K562 (cell line): ENCODE data around the gene RPS6KA4. TPM values are rescaled to one million over a fixed set of nuclear protein-coding genes. Genes with fewer than 3 reads are reported as not detected.

Experiments used
- ATAC-seq: fragments of 200-7000 bp; cut with Tn5 transposase; 3 replicates; pipeline ENCODE4 v1.9.1; 2020; ENCODE audit warnings: moderate library complexity
- BruUV-seq: library from RNA; stranded (reverse); fragments of 400-500 nt; replicated peaks from 2 replicates; lab custom pipeline; 2021; lab: Mats Ljungman, UMichigan
- CTCF ChIA-PET: fragments of 300-600 bp; formaldehyde crosslinking; extraction: SDS; loops from one replicate; lab custom pipeline; 2021; ENCODE audit warnings: low intra/inter-chr PET ratio; lab: Yijun Ruan, JAX
- POLR2A ChIA-PET: fragments of 300-600, 350-650 bp; sonication (Branson Sonifier 250); formaldehyde crosslinking; extraction: SDS; loops from one replicate; lab custom pipeline; 2021; ENCODE audit warnings: antibody characterized with exemption, inconsistent platforms; lab: Yijun Ruan, JAX
- DNase-seq, 4 experiments: peaks; one replicate each; pipeline versions ENCODE4 v3.0.0 to v3.0.0-alpha.2; 2011 to 2018; ENCODE audit warnings: low spot score in 3 of 4, mixed read lengths in 3 of 4; ENCODE audit errors: extremely low read depth in 1 of 4
- FAIRE-seq: peaks from 2 replicates; lab custom pipeline; 2011; peaks lifted over from hg19 to GRCh38; lab: Jason Lieb, UNC
- H2AFZ ChIP-seq: 2 replicates; pipeline ENCODE4 v1.6.0; 2011; ENCODE audit warnings: low read depth, low read length, control low read depth, inconsistent platforms
- H3K27ac ChIP-seq: fragments of 200-600 bp; 3 replicates; pipeline ENCODE4 v1.8.0; 2011; ENCODE audit warnings: low read depth, mild to moderate bottlenecking, control low read depth, inconsistent platforms, low read length, moderate library complexity, mixed read lengths; ENCODE audit errors: extremely low read depth
- H3K27me3 ChIP-seq, 2 experiments: fragments of 300-600 bp in 1 of 2; 2 replicates in 1 of 2; 3 replicates in 1 of 2; pipeline versions ENCODE4 v1.6.0 to v1.8.0; 2011; ENCODE audit warnings: inconsistent platforms in 2 of 2, low read length in 2 of 2, mild to moderate bottlenecking in 1 of 2, mixed read lengths in 1 of 2, moderate library complexity in 1 of 2; ENCODE audit not compliant: control insufficient read depth in 2 of 2, insufficient read depth in 2 of 2
- H3K36me3 ChIP-seq: fragments of 300-600 bp; 3 replicates; pipeline ENCODE4 v1.8.0; 2011; ENCODE audit warnings: mild to moderate bottlenecking, low read length, inconsistent platforms; ENCODE audit not compliant: control insufficient read depth, insufficient read depth
- H3K4me1 ChIP-seq, 2 experiments: fragments of 200-600 bp in 1 of 2; replicated peaks in 1 of 2; 2 replicates in 1 of 2; 3 replicates in 1 of 2; pipeline versions ENCODE4 v1.5.1 to v1.8.0; 2011; ENCODE audit warnings: inconsistent platforms in 2 of 2, low read length in 2 of 2, mild to moderate bottlenecking in 1 of 2, mixed read lengths in 1 of 2, moderate library complexity in 1 of 2; ENCODE audit not compliant: control insufficient read depth in 2 of 2, insufficient read depth in 2 of 2
- H3K4me2 ChIP-seq: 2 replicates; pipeline ENCODE4 v1.6.1; 2011; ENCODE audit warnings: low read length, control low read depth, inconsistent platforms, mixed read lengths; ENCODE audit not compliant: insufficient read depth
- H3K4me3 ChIP-seq: fragments of 200-600 bp; sonication (generic), shearing (Covaris generic); 2 replicates; pipeline ENCODE4 v1.5.1; 2016; ENCODE audit warnings: control low read depth, inconsistent platforms
- H3K79me2 ChIP-seq: fragments of 200-600 bp; 3 replicates; pipeline ENCODE4 v1.8.0; 2011; ENCODE audit warnings: low read length, inconsistent platforms; ENCODE audit not compliant: control insufficient read depth, insufficient read depth
- H3K9ac ChIP-seq, 2 experiments: 2 replicates each; pipeline versions ENCODE4 v1.6.0 to v1.6.1; 2011; ENCODE audit warnings: low read depth in 2 of 2, low read length in 2 of 2, control low read depth in 1 of 2, inconsistent platforms in 1 of 2, mild to moderate bottlenecking in 1 of 2, mixed read lengths in 1 of 2; ENCODE audit not compliant: insufficient read depth in 1 of 2
- H3K9me1 ChIP-seq: one replicate; pipeline ENCODE4 v1.6.0; 2011; ENCODE audit warnings: inconsistent platforms, mild to moderate bottlenecking, low read length, moderate library complexity; ENCODE audit not compliant: control insufficient read depth, insufficient read depth
- H3K9me3 ChIP-seq: replicated peaks from 2 replicates; pipeline ENCODE4 v1.5.1; 2011; ENCODE audit warnings: low read depth, low read length, inconsistent platforms; ENCODE audit not compliant: control insufficient read depth, insufficient read depth
- H4K20me1 ChIP-seq: replicated peaks from 2 replicates; pipeline ENCODE4 v1.6.1; 2011; ENCODE audit warnings: low read length, inconsistent platforms, mixed read lengths; ENCODE audit not compliant: control insufficient read depth, insufficient read depth
- CCNT2 ChIP-seq: IDR thresholded peaks from 2 replicates; pipeline ENCODE4 v1.6.1; 2011; ENCODE audit warnings: borderline replicate concordance, low read depth, mild to moderate bottlenecking, moderate library complexity, mixed read lengths, low read length; ENCODE audit not compliant: insufficient read length; ENCODE audit errors: extremely low read depth
- HNRNPLL ChIP-seq: fragments of 200-400 bp; formaldehyde crosslinking; IDR thresholded peaks from 2 replicates; pipeline ENCODE4 v1.6.1; 2017; ENCODE audit warnings: low read length, low read depth, mild to moderate bottlenecking; ENCODE audit not compliant: poor library complexity, severe bottlenecking
- LARP7 ChIP-seq: fragments of 450-650 bp; IDR thresholded peaks from 2 replicates; pipeline ENCODE4 v1.6.1; 2016
- RBBP5 ChIP-seq: fragments of 200-600 bp; sonication (generic); IDR thresholded peaks from 2 replicates; pipeline ENCODE4 v1.6.1; 2012; ENCODE audit warnings: borderline replicate concordance, mild to moderate bottlenecking, low read length, control low read depth, inconsistent platforms; ENCODE audit not compliant: insufficient read depth, poor library complexity, severe bottlenecking
- RBM15 ChIP-seq: fragments of 200-400 bp; formaldehyde crosslinking; IDR thresholded peaks from 2 replicates; pipeline ENCODE4 v1.6.1; 2018; ENCODE audit warnings: mild to moderate bottlenecking, low read length, moderate library complexity; ENCODE audit not compliant: insufficient read depth
- ZNF133 ChIP-seq: fragments of 250-450 bp; sonication (Bioruptor Pico); IDR thresholded peaks from 2 replicates; pipeline ENCODE4 v1.4.0; 2020; ENCODE audit warnings: mild to moderate bottlenecking
- ZNF184 ChIP-seq: sonication (generic); formaldehyde crosslinking; IDR thresholded peaks from 2 replicates; pipeline ENCODE4 v1.5.0; 2020; ENCODE audit warnings: missing genetic modification reagents
- WGBS: fragments of 100-300 bp; shearing (Covaris generic); methylation state at CpG from one replicate; pipeline ENCODE4 v1.1.6; 2016; ENCODE audit warnings: low coverage, mixed read lengths; ENCODE audit not compliant: insufficient coverage; ENCODE audit errors: missing lambda C conversion rate; 5-methylcytosine and 5-hydroxymethylcytosine counted together
- in situ Hi-C: fragments of 300-500 bp; cut with MboI; formaldehyde crosslinking; loops from 4 replicates; pipeline ENCODE4 v1.15.0; 2018; ENCODE audit warnings: inconsistent platforms, mixed read lengths
- intact Hi-C: fragments of 100-400 bp; cut with micrococcal nuclease; formaldehyde crosslinking; loops from 2 replicates; pipeline ENCODE4 v1.14.2; 2022
- polyA plus RNA-seq, 8 experiments: library from polyadenylated mRNA; depleted of rRNA in 4 of 8; stranded (reverse) in 5 of 8; unstranded in 3 of 8; fragments of >200 nt; fragmentation: Nextera tagmentation in 2 of 8; fragmentation: Illumina TruSeq in 1 of 8; extraction: Ambion mirVana in 2 of 8; extraction: Trizol in 1 of 8; gene quantifications; 2 replicates each; pipeline versions ENCODE4 v1.2.1 to v1.2.3, GENCODE V29; 2011 to 2014; ENCODE audit warnings: inconsistent platforms in 1 of 8, missing spikeins in 1 of 8
- total RNA-seq, 7 experiments: library from RNA; depleted of rRNA in 6 of 7; stranded (reverse); fragments of >200 nt in 6 of 7; fragmentation: Illumina TruSeq in 2 of 7; extraction: Trizol in 2 of 7; gene quantifications; 2 replicates each; pipeline versions ENCODE4 v1.2.1 to v1.2.3, GENCODE V29; 2011 to 2021; ENCODE audit warnings: low replicate concordance in 1 of 7
- TF ChIP-seq, protein P1 (sequence below): fragments of 250-450 bp; sonication (Bioruptor Pico); IDR thresholded peaks from 2 replicates; pipeline ENCODE4 v1.9.0; 2021; ENCODE audit warnings: mild to moderate bottlenecking, inconsistent platforms
- TF ChIP-seq, protein P2 (sequence below): sonication (generic); formaldehyde crosslinking; IDR thresholded peaks from 2 replicates; pipeline ENCODE4 v1.8.1; 2023; ENCODE audit warnings: mild to moderate bottlenecking, missing genetic modification reagents, moderate library complexity
- TF ChIP-seq, protein P3 (sequence below): sonication (generic); formaldehyde crosslinking; IDR thresholded peaks from 2 replicates; pipeline ENCODE4 v1.8.0; 2022; ENCODE audit warnings: mild to moderate bottlenecking, missing genetic modification reagents
- TF ChIP-seq, protein P4 (sequence below): fragments of 450-650 bp; formaldehyde crosslinking; IDR thresholded peaks from 2 replicates; pipeline ENCODE4 v1.4.0; 2022; ENCODE audit warnings: missing genetic modification characterization

RPS6KA4 gene
- total and polyA plus RNA-seq, 9 of the 15 experiments (the other 6 are each of a cell fraction or from before 2014, with no cell fraction given), result 0.15 to 23.8 (median 9.8) TPM

DNA sequence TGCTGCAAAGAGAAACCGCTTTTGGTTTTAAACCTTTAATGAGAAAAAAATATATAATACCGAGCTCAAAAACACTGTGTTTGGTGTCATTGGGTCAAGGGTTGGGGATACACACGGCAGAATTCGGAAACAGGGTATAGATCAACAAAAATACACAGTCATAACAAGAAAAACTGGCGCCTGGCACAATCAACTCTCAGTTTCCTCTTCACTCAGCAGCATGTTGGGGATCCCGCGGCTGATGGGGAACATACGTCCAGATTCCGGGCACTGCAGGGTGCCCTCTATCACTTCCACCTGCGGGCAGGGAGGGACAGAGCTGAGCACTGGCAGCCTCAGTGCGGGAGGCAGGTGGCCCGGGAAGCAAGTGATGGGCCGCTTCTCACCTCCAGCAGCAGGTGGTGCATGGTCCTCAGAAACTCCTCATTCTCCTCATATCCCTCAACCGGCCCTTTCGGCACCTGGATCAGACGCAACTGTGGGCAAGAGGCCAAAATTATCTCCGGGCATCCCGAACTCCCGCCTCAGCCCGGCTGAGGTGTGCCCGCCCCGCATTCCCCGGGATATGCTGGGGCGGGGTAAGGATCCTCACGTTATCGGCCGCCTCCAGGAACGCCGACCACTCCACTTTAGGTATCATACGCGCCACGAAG, 42.2 kb upstream of the RPS6KA4 start (continued):
- TF ChIP-seq HNRNPLL (no peak), CCNT2 (no peak)

DNA sequence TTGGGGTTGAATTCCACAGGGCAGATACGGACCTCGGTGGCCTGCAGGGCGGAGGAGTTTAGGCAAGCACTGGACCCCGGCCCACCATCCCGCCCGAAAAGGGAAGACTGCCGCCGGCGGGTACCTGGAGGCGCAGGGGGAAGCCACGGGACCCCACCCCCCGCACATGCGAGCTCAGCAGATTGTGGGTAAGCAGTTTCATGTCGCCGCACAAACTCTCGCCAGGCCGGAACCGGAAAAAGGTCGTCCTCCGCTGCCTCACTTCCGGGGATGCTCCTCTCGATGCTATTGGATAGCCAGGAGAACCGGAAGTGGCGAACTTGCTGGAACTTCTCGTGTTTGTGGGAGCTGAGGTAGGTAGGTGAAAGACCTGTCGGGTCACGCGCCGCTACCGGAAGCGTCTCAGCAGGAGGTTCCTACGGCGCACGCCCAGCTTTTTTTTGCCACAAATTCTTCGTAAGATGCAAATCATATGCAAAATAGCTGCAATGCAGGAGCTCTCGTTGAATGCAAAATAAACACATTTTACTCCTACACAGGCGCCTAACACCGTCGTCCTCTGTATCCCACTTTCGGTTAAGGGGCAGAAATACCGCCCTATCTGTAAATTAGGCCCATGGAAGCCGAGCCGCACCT, 41.5 kb upstream of the RPS6KA4 start, which contains the start of gene TRMT112:
Gene TRMT112, minus strand, starts transcription at position 235 of the 636 bp plus-strand sequence. Its CDS starts 33 bp downstream, at position 202.
- BruUV-seq, result no TSS peak
- Histone ChIP-seq H3K79me2 (peaks cover 38% of the 10 kb centered on the region), H4K20me1 (no peaks in the 10 kb centered on the region; the same call in 1 of the 2 replicates), H3K27me3 (no peaks in the 10 kb centered on the region), H3K9me3 (no peaks in the 10 kb centered on the region), H3K9me1 (no peaks in the 10 kb centered on the region), H2AFZ (peak within 1 kb of the TSS; percentile 92), H3K4me1 (peaks cover 8 to 64% of the 10 kb centered on the region in 2 experiments; a peak in 4 of 5 replicates), H3K4me3 (peak within 1 kb of the TSS; percentile 94), H3K36me3 (peaks cover 69% of the 10 kb centered on the region), H3K9ac (peak within 1 kb of the TSS; percentile 92 to 94), H3K4me2 (peak within 1 kb of the TSS; percentile 95), H3K27ac (peak within 1 kb of the TSS; percentile 99)
- intact Hi-C loops, result loop anchor here (1.0 kb wide), 2 partner anchors 14 to 38 kb away; no protein-coding TSS in a partner anchor
- in situ Hi-C loops, result no loop called here
- under 1% methylated on average over 42 of the region's 43 CpGs for WGBS
- FAIRE-seq (peak; percentile 100), ATAC-seq (peak; percentile 85), DNase-seq (peak; percentile 69 to 99 (median 80))
- ChIA-PET CTCF (interaction anchor here (1.1 to 2.7 kb wide), 4 partner anchors 14 to 336 kb away, joined by 3 to 19 read pairs (median 6); no protein-coding TSS in a partner anchor), POLR2A (interaction anchor here (0.6 to 2.6 kb wide), 21 partner anchors 10 to 1680 kb away, joined by 3 to 12 read pairs (median 6); partner anchors contain the start of genes CCDC88B and STIP1)
- TF ChIP-seq, protein P1, sequence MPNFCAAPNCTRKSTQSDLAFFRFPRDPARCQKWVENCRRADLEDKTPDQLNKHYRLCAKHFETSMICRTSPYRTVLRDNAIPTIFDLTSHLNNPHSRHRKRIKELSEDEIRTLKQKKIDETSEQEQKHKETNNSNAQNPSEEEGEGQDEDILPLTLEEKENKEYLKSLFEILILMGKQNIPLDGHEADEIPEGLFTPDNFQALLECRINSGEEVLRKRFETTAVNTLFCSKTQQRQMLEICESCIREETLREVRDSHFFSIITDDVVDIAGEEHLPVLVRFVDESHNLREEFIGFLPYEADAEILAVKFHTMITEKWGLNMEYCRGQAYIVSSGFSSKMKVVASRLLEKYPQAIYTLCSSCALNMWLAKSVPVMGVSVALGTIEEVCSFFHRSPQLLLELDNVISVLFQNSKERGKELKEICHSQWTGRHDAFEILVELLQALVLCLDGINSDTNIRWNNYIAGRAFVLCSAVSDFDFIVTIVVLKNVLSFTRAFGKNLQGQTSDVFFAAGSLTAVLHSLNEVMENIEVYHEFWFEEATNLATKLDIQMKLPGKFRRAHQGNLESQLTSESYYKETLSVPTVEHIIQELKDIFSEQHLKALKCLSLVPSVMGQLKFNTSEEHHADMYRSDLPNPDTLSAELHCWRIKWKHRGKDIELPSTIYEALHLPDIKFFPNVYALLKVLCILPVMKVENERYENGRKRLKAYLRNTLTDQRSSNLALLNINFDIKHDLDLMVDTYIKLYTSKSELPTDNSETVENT (CRISPR knock-in tag), result no peak
- TF ChIP-seq LARP7, result no peak
- TF ChIP-seq, protein P2, sequence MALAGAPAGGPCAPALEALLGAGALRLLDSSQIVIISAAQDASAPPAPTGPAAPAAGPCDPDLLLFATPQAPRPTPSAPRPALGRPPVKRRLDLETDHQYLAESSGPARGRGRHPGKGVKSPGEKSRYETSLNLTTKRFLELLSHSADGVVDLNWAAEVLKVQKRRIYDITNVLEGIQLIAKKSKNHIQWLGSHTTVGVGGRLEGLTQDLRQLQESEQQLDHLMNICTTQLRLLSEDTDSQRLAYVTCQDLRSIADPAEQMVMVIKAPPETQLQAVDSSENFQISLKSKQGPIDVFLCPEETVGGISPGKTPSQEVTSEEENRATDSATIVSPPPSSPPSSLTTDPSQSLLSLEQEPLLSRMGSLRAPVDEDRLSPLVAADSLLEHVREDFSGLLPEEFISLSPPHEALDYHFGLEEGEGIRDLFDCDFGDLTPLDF (CRISPR knock-in tag), result 0 out of 2 replicates have a peak, but pooled peaks have one; percentile 20
- TF ChIP-seq, protein P3, sequence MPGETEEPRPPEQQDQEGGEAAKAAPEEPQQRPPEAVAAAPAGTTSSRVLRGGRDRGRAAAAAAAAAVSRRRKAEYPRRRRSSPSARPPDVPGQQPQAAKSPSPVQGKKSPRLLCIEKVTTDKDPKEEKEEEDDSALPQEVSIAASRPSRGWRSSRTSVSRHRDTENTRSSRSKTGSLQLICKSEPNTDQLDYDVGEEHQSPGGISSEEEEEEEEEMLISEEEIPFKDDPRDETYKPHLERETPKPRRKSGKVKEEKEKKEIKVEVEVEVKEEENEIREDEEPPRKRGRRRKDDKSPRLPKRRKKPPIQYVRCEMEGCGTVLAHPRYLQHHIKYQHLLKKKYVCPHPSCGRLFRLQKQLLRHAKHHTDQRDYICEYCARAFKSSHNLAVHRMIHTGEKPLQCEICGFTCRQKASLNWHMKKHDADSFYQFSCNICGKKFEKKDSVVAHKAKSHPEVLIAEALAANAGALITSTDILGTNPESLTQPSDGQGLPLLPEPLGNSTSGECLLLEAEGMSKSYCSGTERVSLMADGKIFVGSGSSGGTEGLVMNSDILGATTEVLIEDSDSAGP (CRISPR knock-in tag), result no peak
- TF ChIP-seq RBBP5, result peak; percentile 32
- TF ChIP-seq, protein P4, sequence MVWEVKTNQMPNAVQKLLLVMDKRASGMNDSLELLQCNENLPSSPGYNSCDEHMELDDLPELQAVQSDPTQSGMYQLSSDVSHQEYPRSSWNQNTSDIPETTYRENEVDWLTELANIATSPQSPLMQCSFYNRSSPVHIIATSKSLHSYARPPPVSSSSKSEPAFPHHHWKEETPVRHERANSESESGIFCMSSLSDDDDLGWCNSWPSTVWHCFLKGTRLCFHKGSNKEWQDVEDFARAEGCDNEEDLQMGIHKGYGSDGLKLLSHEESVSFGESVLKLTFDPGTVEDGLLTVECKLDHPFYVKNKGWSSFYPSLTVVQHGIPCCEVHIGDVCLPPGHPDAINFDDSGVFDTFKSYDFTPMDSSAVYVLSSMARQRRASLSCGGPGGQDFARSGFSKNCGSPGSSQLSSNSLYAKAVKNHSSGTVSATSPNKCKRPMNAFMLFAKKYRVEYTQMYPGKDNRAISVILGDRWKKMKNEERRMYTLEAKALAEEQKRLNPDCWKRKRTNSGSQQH (CRISPR knock-in tag), result no peak
- no peak for TF ChIP-seq ZNF184 (CRISPR knock-in tag)
- no peak for TF ChIP-seq RBM15
- no peak for TF ChIP-seq ZNF133 (CRISPR knock-in tag)
